ENCODE data around the gene SUCLG1.

DNA sequence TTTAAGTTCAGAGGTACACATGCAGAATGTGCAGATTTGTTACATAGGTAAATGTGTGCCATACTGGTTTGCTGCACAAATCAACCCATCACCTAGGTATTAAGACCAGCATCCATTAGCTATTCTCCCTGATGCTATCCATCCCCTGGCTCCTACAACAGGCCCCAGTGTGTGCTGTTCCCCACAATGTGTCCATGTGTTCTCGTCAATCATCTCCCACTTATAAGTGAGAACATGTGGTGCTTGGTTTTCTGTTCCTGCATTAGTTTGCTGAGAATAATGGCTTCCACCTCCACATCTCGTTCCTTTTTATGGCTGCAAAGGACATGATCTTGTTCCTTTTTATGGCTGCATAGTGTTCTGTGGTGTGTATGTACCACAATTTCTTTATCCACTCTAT, 75.8 kb downstream of the SUCLG1 start:
- no peak for TF ChIP-seq EZH2 (IDR thresholded peaks at IDR 0.05; ENCODE audit: borderline replicate concordance, low read length)
- TF ChIP-seq, protein P1, sequence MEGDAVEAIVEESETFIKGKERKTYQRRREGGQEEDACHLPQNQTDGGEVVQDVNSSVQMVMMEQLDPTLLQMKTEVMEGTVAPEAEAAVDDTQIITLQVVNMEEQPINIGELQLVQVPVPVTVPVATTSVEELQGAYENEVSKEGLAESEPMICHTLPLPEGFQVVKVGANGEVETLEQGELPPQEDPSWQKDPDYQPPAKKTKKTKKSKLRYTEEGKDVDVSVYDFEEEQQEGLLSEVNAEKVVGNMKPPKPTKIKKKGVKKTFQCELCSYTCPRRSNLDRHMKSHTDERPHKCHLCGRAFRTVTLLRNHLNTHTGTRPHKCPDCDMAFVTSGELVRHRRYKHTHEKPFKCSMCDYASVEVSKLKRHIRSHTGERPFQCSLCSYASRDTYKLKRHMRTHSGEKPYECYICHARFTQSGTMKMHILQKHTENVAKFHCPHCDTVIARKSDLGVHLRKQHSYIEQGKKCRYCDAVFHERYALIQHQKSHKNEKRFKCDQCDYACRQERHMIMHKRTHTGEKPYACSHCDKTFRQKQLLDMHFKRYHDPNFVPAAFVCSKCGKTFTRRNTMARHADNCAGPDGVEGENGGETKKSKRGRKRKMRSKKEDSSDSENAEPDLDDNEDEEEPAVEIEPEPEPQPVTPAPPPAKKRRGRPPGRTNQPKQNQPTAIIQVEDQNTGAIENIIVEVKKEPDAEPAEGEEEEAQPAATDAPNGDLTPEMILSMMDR (conservative IDR thresholded peaks at IDR 0.05 in 1 of 2, IDR thresholded peaks at IDR 0.05 in 1 of 2; ENCODE audit: extremely low read depth in 1 of 2, insufficient read depth in 1 of 2, low read depth in 1 of 2, low read length in 2 of 2): no peak
